Activated T-cell treated with anti-CD3 and anti-CD28 coated beads, Interleukin-2, amount 50 U/mL, for 4 hours (primary cell): Measurements from ENCODE around the gene VAV1. TPM values are rescaled to one million over a fixed set of nuclear protein-coding genes. Genes with fewer than 3 reads are reported as not detected.

ENCODE experiments used
- ATAC-seq, 2 donors: fragments of 200-7000 bp; cut with Tn5 transposase; one replicate each; pipeline ENCODE4 v1.10.0; 2021
- DNase-seq: peaks from one replicate; pipeline ENCODE4 v3.0.0-alpha.2; 2020
- H3K27me3 Mint-ChIP-seq: one replicate; pipeline ENCODE4 v1.8.0; 2021; ENCODE audit warnings: low read depth, mixed read lengths
- H3K36me3 Mint-ChIP-seq: one replicate; pipeline ENCODE4 v1.8.0; 2022; ENCODE audit warnings: mixed read lengths; ENCODE audit not compliant: insufficient read depth
- H3K4me1 Mint-ChIP-seq: one replicate; pipeline ENCODE4 v1.8.0; 2021; ENCODE audit warnings: low read depth, mixed read lengths
- H3K4me3 Mint-ChIP-seq: one replicate; pipeline ENCODE4 v1.8.0; 2021; ENCODE audit warnings: mild to moderate bottlenecking, moderate library complexity, mixed read lengths
- H3K9me3 Mint-ChIP-seq: one replicate; pipeline ENCODE4 v1.8.0; 2021; ENCODE audit warnings: mixed read lengths
- total RNA-seq, 3 donors: library from RNA; stranded (reverse); gene quantifications; one replicate each; pipeline ENCODE4 v1.2.1, GENCODE V29; 2021

Gene VAV1
- total RNA-seq, 3 donors from 2014 or later = 65.7 to 75.6 (median 70.7) TPM

DNA sequence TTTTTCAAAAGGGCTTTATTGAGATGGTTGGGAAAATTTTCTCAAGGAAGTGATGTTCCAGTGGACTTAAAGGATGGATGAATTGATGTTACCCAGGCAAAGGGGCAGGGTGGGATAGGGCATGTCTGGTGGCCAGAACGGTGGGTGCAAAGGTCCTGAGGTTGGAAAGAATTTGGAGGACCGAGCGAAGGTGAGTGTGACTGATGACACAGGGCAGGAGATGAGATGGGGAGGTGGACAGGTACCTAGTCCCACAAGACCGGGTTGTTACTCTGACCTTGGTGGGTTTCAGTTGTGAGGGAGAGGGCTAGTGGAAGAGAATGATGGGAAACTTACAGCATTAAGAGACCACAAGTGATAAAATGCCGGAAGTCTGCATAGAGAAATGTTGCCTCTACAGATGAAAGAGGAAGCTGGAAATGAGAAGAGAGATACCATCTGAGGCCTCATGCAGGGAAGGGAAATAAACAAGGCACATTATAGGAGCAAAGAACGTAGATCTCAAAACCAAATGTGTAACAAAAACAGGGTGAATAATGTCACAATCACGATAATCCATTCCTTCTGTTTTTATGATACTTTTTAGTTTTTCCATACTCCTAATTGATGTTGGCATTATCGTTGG, 119.4 kb downstream of the VAV1 start:
- peaks cover 6% of the 10 kb centered on the region for H3K36me3 Mint-ChIP-seq

DNA sequence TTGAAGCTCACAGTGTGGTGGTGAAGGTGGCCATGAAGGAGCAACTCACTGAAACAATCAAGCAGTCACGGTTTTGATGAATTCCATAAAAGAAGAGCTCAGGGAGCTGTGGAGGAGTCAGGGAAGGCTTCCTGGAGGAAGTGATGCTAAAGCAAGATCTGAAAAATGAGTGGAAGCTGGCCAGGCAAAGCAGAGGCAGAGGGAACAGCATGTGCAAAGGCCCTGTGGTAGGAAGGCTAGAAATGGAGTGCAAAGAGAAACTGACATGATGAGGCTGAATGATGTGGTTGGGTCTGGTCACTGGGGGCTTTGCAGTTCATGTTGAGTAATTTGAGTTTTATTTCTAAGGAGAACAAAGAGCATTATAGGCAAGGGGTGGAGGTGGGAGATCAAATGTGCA, 121.8 kb downstream of the VAV1 start:
- peaks cover 5% of the 10 kb centered on the region for H3K27me3 Mint-ChIP-seq
- peaks cover 27% of the 10 kb centered on the region for H3K9me3 Mint-ChIP-seq
- H3K4me1 Mint-ChIP-seq = peaks cover 53% of the 10 kb centered on the region
- ATAC-seq (no peak), DNase-seq (no peak)
- no peak overlapping the region for H3K4me3 Mint-ChIP-seq
- peaks cover 10% of the 10 kb centered on the region for H3K36me3 Mint-ChIP-seq

More for the DNA sequence above, 119.4 kb downstream of the VAV1 start:
- H3K9me3 Mint-ChIP-seq = peaks cover 36% of the 10 kb centered on the region
- no peak for DNase-seq
- H3K27me3 Mint-ChIP-seq = peaks cover 5% of the 10 kb centered on the region
- ATAC-seq = no peak
- peaks cover 75% of the 10 kb centered on the region for H3K4me1 Mint-ChIP-seq
- H3K4me3 Mint-ChIP-seq = peak overlapping the region; percentile 55

DNA sequence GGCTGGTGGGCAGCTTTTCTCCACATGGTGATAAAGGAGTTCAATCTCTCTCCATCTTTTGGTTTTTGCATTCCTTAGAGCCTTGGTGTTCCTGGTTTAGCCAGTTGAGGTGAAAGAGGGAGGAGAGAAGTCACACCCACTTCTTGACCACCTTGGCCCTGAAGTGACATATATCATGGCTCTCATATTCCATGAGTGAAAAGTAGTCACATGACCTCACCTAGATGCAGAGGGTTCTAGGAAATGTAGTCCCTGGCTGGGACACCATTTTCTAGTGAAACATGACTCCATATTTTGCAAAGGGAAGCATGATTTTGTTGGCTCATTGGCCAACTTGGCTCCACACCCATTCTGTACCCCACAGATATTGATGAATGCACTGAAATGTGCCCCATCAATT, 130.9 kb downstream of the VAV1 start:
- Mint-ChIP-seq H3K27me3 (no peaks in the 10 kb centered on the region), H3K36me3 (peaks cover 31% of the 10 kb centered on the region), H3K9me3 (peaks cover 33% of the 10 kb centered on the region), H3K4me3 (no peak overlapping the region), H3K4me1 (no peaks in the 10 kb centered on the region)
- DNase-seq (no peak), ATAC-seq (no peak)

DNA sequence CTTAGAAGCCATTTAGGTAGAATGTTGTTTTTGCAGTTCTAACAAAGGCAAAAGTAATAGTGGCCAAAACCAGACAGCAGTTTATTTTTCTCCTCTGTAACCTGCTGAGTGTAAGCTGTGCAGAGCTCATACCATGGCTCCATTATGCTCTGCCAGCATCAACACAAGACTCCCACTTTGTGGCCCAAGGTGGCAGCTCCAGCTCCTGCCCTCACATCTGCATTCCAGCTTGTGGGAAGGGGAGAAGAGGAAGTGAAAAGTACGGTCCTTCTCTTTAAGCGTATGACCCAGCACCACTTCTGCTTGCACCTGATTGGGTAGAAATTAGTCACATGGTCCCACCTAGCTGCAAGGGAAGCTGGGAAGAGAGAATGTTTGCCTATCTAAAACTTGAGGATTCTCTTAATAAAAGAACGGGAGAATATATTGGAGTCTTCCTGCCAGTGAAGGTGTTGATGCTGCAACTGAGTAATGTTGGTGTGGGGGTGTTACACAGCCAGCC, 134.1 kb downstream of the VAV1 start:
- DNase-seq = no peak
- no peaks in the 10 kb centered on the region for H3K4me1 Mint-ChIP-seq
- H3K9me3 Mint-ChIP-seq = peaks cover 19% of the 10 kb centered on the region
- ATAC-seq = no peak
- H3K27me3 Mint-ChIP-seq = peaks cover 3% of the 10 kb centered on the region
- peaks cover 20% of the 10 kb centered on the region for H3K36me3 Mint-ChIP-seq
- H3K4me3 Mint-ChIP-seq = no peak overlapping the region

Other genes starting within 250 kb of the VAV1 start
- gene TNFSF9, start 241.7 kb upstream of the VAV1 start, total RNA-seq = 1 to 10 TPM; 3.5 to 7.4 (median 3.8) TPM
- gene CD70, start 181.6 kb upstream of the VAV1 start, total RNA-seq = 10 to 100 TPM in 1 of 3 donors, 1 to 10 TPM in 2; 4.6 to 13.6 (median 6.6) TPM
- 100 to 1,000 TPM; 244 to 279 (median 255) TPM for gene TNFSF14, start 102.5 kb upstream of the VAV1 start, total RNA-seq
- 1 to 10 TPM; 6.5 to 7.4 (median 6.7) TPM for gene C3, start 52.1 kb upstream of the VAV1 start, total RNA-seq
- 10 to 100 TPM; 60.4 to 86.3 (median 78.6) TPM for gene GPR108, start 35.1 kb upstream of the VAV1 start, total RNA-seq
- 10 to 100 TPM; 31.8 to 40.2 (median 37.4) TPM for gene TRIP10, start 33.0 kb upstream of the VAV1 start, total RNA-seq
- gene SH2D3A, start 5.3 kb upstream of the VAV1 start, total RNA-seq = 10 to 100 TPM; 24.6 to 27.8 (median 27.4) TPM
- 1 to 10 TPM; 2.2 to 3.1 (median 2.7) TPM for gene ADGRE1, start 114.9 kb downstream of the VAV1 start, total RNA-seq
- not detected for gene MBD3L2B, start 248.7 kb downstream of the VAV1 start, total RNA-seq